Measurements from ENCODE around the gene NANP. TPM values are rescaled to one million over a fixed set of nuclear protein-coding genes. Genes with fewer than 3 reads are reported as not detected.

The NANP gene, protein sequence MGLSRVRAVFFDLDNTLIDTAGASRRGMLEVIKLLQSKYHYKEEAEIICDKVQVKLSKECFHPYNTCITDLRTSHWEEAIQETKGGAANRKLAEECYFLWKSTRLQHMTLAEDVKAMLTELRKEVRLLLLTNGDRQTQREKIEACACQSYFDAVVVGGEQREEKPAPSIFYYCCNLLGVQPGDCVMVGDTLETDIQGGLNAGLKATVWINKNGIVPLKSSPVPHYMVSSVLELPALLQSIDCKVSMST
- 5.8 and 7.7 TPM in 2 replicates for total RNA-seq

DNA sequence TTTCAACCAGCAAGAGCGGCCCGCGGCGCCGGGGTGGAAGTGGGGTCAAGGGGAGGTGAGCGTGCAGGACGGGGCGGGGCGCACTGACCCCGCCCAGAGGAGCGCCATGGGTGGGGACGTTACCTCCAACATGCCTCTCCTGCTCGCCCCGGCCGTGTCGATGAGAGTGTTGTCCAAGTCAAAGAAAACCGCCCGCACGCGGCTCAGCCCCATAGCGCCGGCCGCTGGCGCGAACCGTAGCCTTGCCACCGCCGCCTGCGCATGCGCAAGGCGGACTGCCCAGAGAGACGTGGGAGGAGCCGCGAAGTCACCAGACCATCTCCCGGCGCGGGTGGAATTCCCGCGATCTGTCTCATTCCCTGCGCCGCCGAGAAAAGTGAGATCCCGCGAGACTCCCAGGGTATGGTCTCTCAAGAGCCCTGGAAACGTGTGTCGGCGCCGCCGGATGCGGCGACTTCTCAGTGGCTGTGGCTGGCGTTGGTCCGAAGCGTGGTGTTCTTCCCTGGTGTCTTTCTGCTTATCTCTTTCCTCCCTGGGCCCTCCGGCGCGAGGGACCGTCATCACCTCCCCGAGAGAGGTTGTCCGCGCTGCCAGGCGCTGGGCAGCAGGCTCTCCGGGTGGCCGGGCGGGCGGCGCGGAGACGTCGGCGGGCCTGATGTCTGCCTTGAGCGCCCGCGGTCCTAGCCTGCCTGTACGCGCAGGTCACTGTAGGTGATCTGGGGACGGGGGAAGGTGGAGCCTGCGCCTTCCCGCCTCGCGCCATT is at the start of gene NANP:
Gene NANP, minus strand, starts transcription at position 279 of the 764 bp plus-strand sequence. Its CDS starts 66 bp downstream, at position 213.

DNA sequence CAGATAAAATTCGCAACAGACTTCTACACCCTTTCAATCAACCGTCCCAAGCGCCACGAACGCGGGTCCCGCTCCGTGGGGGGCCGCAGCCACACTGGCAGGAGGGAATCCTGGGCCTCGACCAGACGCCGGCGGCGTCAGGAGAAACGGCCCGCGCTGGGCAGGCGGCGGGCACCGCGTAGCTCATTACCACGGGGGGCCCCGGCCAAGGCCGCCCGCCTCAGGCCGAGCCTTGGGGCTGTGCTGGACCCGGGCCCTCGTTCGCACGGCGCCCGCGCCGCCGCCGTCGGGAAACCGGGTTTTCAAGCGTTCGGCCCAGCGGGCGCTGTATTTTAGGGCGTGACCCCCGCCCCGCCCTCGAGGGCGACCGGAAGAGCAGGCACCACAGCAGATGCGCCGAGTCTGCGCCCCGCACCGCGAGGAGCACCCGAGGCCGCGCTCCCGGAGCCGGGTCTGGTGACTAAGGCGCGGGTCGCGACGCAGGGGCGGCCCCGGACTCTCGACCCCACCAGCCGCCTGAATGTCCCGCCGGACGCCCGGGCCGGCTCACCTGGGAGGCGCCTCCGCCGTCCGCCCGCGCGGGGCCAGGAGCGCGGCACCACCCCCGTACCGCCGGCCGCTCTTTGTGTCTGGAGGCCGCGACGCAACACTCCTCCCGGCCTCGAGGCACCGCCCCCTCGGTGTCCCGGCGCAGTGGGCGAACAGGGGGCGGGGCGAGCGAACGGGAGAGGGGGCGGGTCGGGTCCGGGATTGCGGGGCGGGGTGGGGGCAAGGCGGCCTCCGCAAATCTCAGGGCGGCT is 38.7 kb downstream of the NANP start, which contains the start of gene NINL:
Gene NINL, minus strand, starts transcription at position 627 of the 800 bp plus-strand sequence. CDS start 58,944 bp downstream, outside the sequence.

Other genes starting within 250 kb of the NANP start
- 18.0 and 18.9 TPM in 2 replicates for gene ABHD12, start 233.2 kb downstream of the NANP start, total RNA-seq
- gene GINS1, start 216.3 kb downstream of the NANP start, total RNA-seq = 7.1 and 21.3 TPM in 2 replicates
- 2.9 and 6.3 TPM in 2 replicates for gene NINL, start 38.5 kb downstream of the NANP start, total RNA-seq
- 8.7 and 12.1 TPM in 2 replicates for gene ZNF337, start 72.8 kb upstream of the NANP start, total RNA-seq